ELF-1 (cell line): ENCODE data around the gene ZNF766.
A peak's percentile ranks its signal among the peaks of the same experiment; 100 is the strongest.
"Not testable (repeated sequence)": the region's sequence is repeated elsewhere in the genome, so short reads cannot be mapped to it uniquely, and the experiment has no call there.

Experiments used
- DNase-seq: peaks from one replicate; pipeline ENCODE4 v3.0.0-alpha.2; 2016; ENCODE audit warnings: low read depth, low spot score

ZNF766 gene

DNA sequence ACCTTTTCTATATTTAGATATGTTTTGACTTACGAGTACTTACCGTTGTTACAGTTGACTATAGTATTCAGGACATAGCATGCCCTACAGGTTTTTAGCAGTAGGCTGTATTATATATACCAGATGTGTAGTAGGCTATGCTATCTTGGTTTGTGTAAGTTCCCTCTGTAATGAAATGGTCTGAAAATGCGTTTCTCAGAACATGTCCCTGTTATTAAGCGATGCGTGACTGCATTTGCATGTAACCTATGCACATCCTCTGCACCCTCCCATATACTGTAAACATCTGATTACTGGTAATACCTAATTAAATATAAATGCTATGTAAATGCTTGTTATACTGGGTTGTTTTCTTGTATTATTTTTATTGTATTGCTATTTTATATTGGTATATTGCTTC, 6.6 kb downstream of the ZNF766 start:
- DNase-seq = no peak

DNA sequence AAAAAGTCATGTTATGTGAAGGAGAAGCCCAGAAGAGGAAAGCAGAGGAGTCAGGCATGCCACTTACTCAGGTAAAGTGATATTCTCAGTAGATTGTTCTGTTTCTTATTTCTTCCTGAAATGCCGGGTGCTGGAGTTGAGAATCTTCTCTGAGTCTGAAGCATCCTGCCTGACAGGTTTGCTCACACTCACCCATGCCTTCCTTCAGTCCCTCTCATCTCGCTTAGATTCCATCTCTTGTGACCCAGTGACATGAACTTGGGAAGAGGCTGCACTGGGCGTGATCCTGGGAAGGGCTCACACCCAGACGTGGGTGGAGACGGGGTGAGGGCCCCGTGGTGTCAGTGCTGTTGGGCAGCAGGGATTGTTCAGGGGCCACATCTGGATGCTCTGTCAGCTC, 8.1 kb downstream of the ZNF766 start:
- no peak for DNase-seq

DNA sequence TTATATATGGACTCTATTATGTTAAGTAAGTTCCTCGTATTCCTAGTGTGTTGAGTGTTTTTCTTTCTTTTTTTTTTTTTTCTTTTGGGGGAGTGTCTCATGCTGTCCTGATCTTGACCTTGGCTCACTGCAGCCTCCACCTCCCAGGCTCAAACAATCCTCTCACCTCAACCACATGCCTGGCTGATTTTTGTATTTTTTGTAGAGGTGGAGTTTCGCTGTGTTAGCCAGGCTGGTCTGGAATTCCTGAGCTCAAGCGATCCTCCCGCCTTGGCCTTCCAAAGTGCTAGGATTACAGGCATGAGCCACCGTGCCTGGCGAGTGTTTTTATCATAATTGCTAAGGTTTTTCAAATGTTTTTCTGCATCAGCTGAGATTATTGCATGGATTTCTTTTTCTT, 16.9 kb downstream of the ZNF766 start:
- DNase-seq = no peak

DNA sequence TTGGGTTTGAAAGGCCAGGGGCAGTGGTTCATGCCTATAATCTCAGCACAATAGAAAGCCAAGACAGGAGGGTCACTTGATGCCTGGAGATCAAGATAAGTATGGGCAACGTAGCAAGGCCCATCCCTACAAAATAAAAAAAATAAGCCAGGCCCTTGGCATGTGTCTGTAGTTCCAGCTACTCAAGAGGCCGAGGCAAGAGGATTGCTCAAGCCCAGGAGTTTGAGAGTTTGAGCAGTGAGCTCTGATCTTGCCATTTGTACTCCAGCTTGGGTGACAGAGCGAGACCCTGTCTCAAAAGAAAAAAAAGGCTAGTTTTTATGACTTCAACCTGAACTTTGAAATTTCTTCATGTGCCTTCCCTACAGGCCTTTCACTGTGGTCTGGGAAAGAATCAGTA, 22.4 kb downstream of the ZNF766 start:
- DNase-seq = no peak

DNA sequence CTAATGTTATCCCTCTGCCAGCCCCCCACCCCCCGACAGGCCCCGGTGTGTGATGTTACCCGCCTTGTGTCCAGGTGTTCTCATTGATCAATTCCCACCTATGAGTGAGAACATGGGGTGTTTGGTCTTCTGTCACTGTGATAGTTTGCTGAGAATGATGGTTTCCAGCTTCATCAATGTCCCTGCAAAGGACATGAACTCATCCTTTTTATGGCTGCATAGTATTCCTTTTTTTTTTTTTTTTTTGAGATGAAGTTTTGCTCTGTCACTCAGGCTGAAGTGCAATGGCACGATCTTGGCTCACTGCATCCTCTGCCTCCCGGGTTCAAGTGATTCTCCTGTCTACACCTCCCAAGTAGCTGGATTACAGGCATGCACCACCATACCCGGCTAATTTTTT, 23.6 kb downstream of the ZNF766 start:
- not testable (repeated sequence) for DNase-seq

DNA sequence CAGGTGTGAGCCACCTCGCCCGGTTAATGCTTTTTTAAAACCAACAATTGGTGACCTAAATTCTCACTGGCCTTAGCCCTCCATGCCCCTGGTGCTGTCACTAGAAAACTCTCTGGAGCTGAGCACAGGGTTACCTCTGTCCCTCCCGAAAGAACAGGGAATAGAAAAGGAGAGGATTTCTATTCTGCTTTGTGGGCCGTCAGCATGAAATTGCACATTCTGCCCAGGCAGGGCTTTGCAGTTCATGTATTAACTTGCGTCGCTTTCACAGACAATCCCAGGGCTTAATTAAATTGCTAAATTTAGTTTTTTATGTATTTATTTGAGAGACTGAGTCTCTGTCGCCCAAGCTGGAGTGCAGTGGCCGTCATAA, 27.0 kb downstream of the ZNF766 start:
- DNase-seq = no peak

DNA sequence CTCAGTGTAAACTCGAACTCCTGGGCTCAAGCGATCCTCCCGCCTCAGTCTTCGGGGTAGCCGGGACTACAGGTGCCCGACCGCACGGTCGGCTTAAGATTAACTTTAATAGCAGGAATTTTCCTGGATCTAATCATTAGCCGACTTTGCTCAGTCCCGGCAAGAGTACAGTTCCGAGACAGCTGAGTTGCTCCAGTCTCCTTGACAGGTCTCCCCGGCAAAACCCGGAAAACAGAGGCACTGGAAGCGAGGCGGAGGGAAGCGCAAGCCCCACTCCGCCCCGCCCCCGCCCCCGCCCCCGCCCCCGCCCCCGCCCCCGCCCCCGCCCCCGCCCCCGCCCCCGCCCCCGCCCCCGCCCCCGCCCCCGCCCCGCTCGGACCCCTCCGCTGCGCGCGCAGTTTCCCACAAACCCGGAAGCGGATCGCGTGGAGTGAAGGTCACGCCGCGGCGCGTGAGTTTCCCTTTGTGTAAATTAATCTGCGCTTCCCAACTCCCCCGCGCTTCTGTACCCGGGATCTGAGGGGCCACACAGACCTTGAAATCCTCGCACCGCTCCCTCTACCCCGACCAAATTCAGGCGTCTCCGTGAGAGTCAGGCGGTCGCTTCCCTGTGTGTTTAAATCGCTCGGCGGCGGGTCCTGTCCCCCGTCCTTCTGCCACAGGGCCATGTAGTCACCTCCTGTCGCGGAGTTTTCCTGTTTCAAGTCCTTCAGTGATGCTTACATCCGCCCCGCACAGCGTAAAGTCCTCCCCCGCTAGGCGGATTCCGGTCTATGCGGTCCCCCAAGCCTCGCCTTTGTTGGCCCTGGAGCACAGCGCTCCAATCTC, 27.6 kb downstream of the ZNF766 start, which contains the start of gene ZNF480:
Gene ZNF480 (plus strand): TSS at position 397 of the 828 bp plus-strand sequence. CDS start 3,244 bp downstream, outside the sequence.
- peak; percentile 74 for DNase-seq

DNA sequence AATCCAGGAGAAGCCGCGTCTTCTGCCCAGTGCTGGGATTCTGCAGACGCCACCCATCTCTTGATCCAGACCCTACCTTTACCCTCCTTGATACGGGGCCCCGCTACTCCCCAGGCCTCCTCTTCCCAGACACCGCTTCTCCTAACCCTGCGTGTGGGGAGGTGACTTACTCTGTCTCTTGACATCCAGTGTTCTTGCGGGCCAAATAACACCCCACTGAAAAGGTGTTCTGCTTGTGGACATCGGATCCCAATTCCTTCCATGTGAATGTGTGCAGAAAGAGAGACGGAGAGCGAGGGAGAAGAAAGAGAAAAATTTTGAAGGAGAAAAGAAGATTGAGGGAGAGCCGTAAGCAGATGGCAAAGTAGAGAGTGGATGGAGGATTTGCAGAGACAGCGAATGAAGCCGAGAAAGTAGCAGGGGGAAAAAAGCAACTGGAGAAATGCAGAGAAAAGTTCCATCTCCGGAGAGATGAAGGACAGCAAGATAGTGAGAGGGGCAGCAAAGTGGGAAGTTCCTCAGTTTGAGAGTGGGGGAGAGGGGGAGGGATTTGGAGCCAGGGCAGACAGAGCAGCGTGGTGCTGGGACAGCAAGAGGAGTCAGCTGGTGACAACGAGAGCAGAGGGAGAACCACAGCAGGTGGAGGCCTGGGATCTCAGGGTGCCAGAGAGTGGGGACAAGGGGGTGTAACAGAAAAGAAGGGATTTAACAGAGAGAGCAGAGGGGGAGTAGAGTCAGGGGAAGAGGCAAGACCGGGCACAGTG, 28.4 kb downstream of the ZNF766 start:
- DNase-seq = peak; percentile 15

DNA sequence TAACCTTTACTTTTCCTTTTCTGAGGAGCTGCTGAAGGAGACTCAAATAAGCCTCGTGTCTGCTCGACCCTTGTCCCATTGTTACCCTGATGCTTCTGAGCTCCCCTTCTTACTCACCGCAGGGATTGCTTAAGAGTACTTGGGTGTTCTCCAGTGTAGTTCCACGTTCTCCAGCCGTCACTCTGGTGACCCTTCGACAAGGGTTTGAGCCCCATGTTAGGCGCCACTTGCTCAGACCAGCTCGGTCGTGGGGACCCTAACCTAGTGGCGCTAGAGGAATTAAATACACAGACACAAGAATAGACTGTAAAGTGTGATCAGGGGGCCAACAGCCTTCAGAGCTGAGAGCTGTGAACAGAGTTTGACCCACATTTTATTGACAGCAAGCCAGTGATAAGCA, 37.9 kb downstream of the ZNF766 start:
- DNase-seq = no peak

DNA sequence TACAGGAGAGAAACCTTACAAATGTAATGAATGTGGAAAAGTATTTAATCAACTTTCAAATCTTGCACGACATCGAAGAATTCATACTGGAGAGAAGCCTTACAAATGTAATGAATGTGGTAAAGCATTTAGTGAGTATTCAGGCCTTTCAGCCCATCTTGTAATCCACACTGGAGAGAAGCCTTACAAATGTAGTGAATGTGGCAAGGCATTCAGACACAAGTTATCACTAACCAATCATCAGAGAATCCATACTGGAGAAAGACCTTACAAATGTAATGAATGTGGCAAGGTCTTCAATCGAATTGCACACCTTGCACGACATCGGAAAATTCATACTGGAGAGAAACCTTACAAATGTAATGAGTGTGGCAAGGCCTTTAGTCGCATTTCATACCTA, 53.0 kb downstream of the ZNF766 start:
- DNase-seq = no peak

DNA sequence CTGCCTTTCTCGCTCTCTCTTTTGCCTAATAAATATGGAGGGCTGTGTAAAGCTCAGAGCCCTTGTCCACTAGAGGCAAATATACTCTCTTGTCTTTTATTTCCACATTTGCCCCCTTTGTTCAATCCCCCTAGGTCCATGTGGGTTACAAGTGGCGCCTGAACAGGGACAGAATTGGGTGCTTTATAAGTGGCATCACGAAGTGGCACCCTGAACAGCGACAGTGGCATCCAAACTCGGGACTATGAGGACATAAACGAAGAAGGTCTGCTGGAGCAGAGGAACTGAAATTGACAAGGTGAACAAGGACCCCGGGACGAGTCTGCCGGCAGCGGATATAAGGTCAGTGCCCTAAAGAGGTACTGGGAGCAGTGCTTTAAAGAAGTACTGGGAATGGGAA, 62.4 kb downstream of the ZNF766 start:
- no peak for DNase-seq

DNA sequence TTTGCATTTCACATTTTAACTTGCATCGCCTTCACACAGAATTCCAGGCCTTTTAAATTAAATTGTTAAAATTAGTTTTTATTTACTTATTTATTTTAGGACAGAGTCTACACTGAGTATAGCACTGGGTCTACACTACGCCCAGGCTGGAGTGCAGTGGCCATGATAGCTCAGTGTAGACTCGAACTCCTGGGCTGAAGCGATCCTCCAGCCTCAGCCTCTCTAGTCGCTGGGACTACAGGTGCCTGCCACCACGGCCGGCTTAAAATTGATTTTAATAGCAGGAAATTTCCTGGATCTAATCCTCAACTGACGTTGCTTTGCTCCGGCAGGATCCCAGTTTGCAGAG, 66.4 kb downstream of the ZNF766 start:
- no peak for DNase-seq

DNA sequence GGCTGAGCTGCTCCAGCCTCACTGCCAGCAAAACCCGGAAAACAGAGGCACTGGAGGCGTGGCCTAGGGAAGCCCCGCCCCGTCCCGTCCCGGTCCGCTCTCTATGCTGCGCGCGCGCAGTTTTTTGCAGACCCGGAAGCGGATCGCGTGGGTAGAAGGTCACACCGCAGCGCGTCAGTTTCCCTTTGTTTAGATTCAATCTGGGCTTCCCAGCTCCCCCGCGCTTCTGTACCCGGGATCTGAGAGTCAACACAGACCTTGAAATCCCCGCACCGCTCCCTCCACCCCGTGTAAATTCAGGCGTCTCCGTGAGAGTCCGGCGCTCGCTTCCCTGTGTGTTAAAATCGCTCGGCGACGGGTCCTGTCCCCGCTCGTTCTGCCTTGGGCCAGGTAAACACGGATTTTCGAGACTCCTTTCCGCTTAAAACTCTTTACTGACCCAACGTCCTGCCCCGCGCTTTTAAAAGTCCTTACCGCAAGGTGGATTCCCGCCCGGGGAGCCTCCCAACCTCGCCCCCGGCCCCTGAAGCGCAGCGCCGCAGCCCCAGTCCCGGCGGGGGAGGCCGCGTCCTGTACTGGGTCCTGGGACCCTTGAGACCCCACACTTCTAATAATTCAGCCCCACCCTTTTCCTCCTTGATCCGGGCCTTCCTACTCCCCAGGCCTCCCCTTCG, 66.9 kb downstream of the ZNF766 start, which contains the start of gene ZNF610:
Gene ZNF610 (plus strand): TSS at position 127 of the 674 bp plus-strand sequence. CDS start 12,930 bp downstream, outside the sequence.
- peak; percentile 93 for DNase-seq

DNA sequence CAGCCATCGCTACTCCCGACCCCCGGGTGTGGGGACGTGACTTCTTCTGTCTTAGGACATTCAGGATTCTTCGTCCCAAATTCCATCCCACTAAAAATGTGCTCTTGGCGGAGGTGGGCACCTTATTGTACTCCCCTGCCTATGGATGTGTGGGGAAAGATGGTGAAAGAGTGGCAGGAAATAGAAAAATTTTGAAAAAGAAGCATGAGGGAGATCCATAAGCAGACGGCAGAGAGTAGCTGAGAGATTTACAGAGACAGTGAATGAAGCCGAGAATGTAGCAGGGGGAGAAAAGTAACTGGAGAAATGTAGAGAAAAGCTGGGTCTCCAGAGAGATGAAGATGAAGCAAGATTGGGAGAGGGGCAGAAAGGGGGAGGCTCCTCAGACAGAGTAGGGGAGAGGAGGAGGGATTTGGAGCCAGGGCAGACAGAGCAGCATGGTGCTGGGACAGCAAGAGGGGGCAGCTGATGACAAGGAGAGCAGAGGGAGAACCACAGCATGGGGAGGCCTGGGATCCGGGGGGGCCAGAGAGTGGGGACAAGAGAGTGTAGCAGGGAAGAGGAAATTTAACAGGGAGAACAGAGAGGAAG, 67.5 kb downstream of the ZNF766 start:
- DNase-seq = peak; percentile 12

DNA sequence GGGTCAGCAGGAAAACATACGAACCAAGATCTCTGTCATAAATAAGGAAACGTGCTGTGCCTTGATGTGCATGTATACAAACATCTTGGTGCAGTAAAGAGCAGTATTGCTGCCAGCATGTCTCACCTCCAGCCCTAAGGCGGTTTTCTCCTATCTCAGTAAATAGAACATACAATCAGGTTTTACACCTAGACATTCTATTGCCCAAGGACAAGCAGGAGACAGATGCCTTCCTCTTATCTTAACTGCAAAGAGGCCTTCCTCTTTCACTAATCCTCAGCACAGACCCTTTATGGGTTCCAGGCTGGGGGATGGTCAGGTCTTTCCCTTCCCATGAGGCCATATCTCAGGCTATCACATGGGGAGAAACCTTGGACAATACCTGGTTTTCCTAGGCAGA, 69.6 kb downstream of the ZNF766 start:
- peak; percentile 23 for DNase-seq

DNA sequence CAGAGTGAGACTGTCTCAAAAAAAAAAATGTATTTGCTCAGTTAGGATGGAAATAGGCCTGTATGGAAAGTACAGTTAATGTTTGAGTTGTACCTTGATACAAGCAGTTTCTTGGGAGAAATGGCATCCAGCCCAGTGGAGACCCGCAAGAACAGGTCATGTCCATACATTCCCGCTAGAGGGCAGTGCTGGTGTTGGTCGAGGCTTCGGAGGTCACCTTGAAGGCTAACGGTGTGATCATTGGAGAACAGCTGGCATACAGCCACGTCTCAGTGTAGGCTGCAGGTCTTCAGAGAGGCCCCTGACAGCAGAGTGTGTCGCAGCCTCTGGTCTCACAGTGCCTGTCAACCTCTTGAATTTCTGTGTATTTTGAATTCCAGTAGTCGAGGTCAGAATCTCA, 74.2 kb downstream of the ZNF766 start:
- peak; percentile 88 for DNase-seq

DNA sequence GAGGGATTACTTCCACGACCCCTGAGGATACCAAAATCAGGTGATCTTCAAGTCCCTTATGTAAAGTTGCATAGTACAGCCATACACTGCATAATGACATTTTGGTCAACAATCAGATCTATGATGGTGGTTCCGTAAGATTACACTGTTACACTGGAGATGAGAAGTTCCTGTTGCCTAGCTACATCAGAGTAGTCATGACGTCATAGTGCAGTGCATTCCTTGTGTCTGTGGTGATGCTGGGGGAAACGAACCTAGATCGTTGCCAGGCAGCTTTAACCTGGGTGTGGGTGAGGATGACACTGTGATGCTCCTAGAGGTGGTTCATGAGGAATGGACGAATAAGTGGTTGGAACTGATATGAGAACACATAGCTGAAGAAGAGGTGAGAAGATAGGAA, 75.8 kb downstream of the ZNF766 start:
- no peak for DNase-seq
